GM19372 (cell line): ENCODE results near the gene NETO2.
"Not testable (repeated sequence)": the region's sequence is repeated elsewhere in the genome, so short reads cannot be mapped to it uniquely, and the experiment has no call there.

Source experiments
- ATAC-seq: cut with Tn5 transposase; IDR thresholded peaks from one replicate; pipeline ENCODE4 v1.9.1; 2021; ENCODE audit warnings: mild to moderate bottlenecking, low read depth, moderate library complexity; ENCODE audit not compliant: unreplicated experiment

Gene NETO2, protein sequence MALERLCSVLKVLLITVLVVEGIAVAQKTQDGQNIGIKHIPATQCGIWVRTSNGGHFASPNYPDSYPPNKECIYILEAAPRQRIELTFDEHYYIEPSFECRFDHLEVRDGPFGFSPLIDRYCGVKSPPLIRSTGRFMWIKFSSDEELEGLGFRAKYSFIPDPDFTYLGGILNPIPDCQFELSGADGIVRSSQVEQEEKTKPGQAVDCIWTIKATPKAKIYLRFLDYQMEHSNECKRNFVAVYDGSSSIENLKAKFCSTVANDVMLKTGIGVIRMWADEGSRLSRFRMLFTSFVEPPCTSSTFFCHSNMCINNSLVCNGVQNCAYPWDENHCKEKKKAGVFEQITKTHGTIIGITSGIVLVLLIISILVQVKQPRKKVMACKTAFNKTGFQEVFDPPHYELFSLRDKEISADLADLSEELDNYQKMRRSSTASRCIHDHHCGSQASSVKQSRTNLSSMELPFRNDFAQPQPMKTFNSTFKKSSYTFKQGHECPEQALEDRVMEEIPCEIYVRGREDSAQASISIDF

DNA sequence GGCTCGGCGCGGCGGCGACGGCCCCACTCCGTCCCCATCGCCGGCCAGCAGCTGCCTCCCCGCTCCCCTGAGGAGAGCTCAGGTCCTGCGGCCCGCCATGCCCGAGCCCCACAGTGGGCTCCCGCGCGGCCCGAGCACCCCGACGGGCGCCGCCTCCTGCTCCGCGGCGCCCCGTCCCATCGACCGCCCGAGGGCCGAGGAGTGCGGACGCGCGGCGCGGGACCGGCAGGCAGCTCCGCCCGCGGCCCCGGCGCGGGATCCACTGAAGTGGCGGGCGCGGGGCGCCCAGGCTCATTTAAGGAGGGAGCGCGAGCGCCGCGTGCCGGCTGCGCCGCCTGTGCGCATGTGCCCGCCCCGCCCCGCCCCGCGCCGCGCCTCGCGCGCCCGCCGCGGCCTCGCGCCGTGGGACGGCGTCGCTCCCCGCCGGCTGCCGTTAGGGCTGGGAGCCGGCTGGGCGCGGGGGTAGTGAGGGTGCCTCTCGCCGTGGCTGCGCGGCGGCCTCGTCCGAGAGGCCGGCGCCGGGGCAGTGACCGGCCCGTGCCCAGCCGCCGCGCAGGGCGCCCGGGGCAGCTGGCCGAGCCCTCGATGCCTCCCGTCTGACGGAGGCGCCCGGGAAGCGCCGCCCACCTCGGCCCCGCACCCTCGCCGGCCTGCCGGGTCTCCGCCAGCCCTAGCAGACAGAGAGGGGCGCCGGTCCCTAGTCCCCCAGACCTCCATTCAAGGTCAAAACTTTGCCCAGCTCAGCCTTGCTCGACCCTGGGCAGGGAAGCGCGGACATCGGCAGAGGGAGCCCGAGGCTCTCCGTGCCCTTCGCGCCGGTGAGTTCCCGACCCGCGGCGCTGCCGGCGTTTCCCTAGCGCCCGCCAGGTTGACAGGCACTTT lies at the start of gene NETO2:
TSS of gene NETO2 (minus strand) at position 269 of the 882 bp plus-strand sequence. CDS start 333 bp downstream, outside the sequence.
- ATAC-seq: peak; percentile 50

GRCh38 chr16:47182318-47182717 lies 38.6 kb upstream of the NETO2 start:
- ATAC-seq: no peak

DNA sequence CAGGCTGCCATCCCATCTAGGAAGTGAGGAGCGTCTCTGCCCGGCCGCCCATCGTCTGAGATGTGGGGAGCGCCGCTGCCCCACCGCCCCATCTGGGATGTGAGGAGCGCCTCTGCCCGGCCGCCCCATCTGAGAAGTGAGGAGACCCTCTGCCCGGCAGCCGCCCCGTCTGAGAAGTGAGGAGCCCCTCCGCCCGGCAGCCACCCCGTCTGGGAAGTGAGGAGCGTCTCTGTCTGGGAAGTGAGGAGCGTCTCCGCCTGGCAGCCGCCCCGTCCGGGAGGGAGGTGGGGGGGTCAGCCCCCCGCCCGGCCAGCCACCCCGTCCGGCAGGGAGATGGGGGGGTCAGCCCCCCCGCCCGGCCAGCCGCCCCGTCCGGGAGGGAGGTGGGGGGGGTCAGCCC lies 37.3 kb upstream of the NETO2 start:
- not testable (repeated sequence) for ATAC-seq

- no peak for ATAC-seq
These were observed 36.3 kb upstream of the NETO2 start for GRCh38 chr16:47180073-47180472.

DNA sequence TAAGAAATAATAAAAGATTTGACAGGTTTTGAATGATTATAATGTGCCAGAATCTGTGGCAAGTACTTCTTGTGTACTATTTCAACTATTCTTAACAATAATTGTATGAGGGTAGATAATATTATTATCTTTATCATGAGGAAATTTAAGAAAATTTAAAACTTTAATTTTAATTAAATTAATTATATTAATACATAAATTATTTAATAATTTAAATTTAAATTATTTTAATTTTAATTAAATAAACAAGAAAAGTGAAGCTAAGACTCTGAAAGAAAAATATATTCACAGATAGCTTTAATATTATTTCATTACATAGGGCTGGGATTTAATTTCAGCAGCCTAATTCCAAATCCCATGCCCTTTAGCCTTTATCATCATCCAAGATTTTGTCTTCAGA lies 31.4 kb upstream of the NETO2 start:
- no peak for ATAC-seq

DNA sequence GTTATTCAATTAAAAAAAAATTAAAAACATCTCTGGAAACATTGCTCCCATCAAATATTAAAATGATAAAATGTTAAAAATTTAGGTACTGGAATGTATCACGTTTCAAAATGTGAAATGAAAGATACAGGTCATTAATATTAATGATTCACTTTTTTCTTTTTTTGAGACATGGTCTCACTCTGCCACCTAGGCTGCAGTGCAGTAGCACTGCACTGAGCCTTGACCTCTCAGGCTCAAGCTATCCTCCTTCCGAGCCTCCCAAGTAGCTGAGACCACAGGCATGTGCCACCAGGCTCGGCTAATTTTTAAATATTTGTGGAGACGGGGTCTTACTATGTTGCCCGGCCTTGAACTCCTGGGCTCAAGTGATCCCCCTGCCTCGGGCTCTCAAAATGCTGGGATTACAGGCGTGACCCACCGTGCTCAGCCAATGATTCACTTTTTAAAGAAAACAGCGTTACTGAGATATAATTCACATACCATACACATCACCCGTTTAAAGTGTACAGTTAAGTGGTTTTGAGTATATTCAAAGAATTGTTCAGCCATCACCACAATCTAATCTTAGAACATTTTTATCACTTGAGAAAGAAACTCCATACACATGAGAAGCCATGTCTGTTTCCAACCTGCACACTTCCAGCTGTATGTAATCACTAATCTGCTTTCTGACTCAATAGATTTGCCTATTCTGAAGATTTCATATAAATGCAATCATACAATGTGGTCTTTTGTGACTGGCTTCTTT lies 19.1 kb upstream of the NETO2 start:
- no peak for ATAC-seq

GRCh38 chr16:47161464-47161863 lies 17.7 kb upstream of the NETO2 start:
- ATAC-seq: no peak

GRCh38 chr16:47160422-47160821 lies 16.7 kb upstream of the NETO2 start:
- ATAC-seq: no peak

- no peak for ATAC-seq
These were observed 15.2 kb upstream of the NETO2 start for GRCh38 chr16:47158992-47159391.

DNA sequence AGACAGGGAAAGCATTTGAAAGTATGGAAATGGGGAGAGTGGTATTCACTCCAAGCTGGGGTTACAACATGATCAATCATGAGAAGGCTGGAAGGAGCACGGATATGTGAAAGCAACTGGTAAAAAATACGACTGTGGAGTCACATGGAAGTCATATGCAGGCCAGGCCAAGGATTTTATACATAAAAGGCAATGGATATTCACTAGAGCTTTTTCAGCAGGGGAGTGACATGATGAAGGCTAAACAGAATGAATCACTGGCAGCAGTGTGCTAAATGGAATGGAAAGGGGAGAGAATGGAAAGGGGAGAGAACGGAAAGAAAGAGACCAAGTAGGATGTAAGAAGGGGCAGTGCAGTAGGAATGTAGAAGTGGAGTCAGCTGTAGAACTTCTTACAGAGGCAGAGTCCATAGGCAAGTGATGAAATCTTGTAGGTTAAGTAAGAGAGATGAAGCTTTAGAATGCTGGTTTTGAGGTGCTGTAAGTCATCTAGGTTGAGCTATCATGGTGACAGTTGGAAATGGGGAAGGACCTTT lies 13.0 kb upstream of the NETO2 start:
- no peak for ATAC-seq

GRCh38 chr16:47152501-47152900 lies 8.8 kb upstream of the NETO2 start:
- ATAC-seq: not testable (repeated sequence)

DNA sequence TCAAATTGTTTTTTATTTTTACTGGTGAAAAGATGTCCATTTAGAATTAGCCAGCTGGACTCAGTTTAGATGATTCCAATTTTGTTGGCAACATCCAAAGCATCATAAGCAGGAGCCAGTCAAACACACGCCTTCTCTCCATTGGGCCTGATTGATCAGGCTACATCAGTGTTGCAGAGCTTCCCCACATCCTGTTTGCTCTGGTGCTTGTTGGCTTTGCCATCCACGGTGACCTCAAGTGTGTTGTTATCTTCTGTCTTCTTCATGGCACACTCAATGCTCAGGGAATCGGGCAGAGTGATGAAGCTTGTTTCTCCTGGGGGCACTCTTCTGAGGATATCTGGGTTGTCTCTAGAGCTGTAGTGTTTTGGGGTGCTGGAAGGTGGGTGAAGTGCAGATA lies 6.3 kb upstream of the NETO2 start:
- ATAC-seq: no peak

- no peak for ATAC-seq
These were observed 773 bp upstream of the NETO2 start for GRCh38 chr16:47144559-47144877.

- ATAC-seq: peak; percentile 56
These were observed 696 bp downstream of the NETO2 start for GRCh38 chr16:47142821-47143676.

GRCh38 chr16:47142486-47142820 lies 1.3 kb downstream of the NETO2 start:
- no peak for ATAC-seq

GRCh38 chr16:47141773-47142485 lies 1.8 kb downstream of the NETO2 start:
- peak; percentile 44 for ATAC-seq

DNA sequence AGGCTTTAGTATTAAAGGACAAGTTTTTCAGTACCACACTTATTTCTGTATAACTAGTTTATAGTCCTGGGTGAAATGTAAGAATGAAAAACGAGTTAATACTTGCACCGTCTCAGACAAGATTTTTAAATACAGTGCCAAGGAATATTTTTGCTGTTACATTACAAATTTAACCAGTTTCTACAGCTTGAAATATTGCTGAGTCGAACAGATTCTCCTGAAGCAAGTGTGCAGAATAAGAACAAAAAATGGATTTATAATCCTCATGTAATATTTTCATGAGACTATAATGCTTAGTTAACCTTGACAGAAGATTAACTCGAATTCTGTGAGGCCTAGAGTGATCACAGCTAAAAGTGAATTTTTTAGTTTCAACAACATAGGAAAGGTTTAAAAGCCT lies 3.1 kb downstream of the NETO2 start:
- no peak for ATAC-seq

DNA sequence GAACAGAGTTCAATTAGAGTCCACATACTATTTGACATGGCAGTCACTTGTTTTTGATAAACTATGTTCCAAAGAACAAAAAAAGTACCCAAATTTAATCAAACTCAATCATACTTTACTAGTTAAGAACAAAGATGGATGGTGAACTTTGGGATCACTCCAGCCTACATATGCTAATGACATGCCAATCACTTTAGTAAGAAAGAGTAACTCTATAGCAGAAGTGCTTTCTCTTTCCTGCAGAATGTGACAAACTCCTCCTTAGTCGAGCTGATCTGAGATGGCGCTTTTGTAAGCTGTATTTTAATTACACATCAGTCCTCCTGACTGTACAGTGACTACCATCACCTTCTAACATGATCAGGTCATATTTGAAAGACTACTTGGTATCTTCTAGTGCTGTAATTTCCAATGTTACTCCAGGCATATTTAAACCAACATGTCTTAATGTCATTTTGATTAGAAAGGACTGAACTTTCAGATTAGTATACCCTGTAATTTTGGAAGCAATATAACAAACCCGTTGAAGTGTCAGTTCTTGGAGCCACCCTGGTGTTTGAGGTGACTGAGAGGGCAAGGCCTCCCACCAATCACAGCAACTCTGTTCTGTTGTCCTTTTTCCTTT lies 4.1 kb downstream of the NETO2 start:
- no peak for ATAC-seq

DNA sequence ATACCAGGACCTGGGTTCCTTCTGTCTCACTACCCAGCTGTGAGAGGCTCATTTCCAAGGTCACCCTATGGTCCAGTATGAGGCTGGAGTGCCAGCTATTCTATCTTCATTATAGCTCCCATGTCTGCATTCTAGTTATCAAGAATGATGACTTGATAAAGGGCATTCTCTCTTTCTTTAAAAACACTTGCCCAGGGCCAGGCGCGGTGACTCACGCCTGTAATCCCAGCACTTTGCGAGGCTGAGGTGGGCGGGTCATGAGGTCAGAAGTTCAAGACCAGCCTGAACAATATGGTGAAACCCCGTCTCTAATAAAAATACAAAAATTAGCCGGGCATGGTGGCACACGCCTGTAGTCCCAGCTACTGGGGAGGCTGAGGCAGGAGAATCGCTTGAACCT lies 5.8 kb downstream of the NETO2 start:
- ATAC-seq: not testable (repeated sequence)
